ENCODE results near the gene PLA1A.

DNA sequence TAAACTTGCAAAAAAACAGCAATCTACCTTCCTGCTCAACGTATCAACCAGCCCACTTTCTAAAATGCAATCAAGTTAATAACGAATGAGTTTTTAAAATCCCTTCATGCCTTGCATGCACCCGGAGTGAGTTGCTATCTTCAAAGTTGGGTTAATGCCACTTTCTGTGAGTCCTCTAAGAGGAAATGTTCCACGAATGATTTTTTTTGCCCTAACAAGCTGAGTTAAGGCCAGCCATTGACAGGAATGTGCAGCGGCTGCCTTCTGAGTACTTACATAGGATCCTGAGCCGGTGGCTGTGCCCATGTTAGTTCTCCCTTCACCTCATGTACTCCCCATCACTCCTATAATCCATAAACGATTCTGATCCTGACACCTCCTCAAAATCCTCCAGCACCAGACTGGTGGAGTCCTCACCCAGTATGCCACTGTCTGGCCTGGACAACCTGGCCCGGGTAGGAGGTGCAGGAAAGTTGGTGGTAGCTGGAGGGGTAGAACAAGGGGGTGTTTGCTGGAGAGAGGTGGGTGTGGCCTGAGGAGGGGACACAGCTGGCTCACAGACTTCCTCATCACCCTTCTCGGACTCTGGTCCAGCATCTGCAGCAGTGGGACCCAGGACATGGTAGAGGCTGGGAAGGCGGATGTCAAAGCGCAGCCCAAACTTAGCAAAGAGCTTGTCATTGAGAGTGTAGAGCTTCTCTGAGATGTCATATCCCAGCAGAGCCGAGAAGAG, 50.3 kb downstream of the PLA1A start:
- TF ChIP-seq, protein P1, sequence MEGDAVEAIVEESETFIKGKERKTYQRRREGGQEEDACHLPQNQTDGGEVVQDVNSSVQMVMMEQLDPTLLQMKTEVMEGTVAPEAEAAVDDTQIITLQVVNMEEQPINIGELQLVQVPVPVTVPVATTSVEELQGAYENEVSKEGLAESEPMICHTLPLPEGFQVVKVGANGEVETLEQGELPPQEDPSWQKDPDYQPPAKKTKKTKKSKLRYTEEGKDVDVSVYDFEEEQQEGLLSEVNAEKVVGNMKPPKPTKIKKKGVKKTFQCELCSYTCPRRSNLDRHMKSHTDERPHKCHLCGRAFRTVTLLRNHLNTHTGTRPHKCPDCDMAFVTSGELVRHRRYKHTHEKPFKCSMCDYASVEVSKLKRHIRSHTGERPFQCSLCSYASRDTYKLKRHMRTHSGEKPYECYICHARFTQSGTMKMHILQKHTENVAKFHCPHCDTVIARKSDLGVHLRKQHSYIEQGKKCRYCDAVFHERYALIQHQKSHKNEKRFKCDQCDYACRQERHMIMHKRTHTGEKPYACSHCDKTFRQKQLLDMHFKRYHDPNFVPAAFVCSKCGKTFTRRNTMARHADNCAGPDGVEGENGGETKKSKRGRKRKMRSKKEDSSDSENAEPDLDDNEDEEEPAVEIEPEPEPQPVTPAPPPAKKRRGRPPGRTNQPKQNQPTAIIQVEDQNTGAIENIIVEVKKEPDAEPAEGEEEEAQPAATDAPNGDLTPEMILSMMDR (conservative IDR thresholded peaks at IDR 0.05; ENCODE audit: low read depth, low read length), result no peak
- no peak for TF ChIP-seq EZH2 (IDR thresholded peaks at IDR 0.05; ENCODE audit: borderline replicate concordance, low read depth, low read length, poor library complexity, severe bottlenecking)

Data from A673 (cell line).